ENCODE measurements around the gene FAM234A. TPM values are rescaled to one million over a fixed set of nuclear protein-coding genes. Genes with fewer than 3 reads are reported as not detected.

FAM234A gene
- polyA plus RNA-seq, 2 of the 4 experiments (the other 2 are of a cell fraction) = 25.6 to 53.3 TPM

- no peak overlapping the region for H3K4me3 ChIP-seq
- ATAC-seq (no peak), FAIRE-seq (no peak), DNase-seq (ENCODE audit: low read depth in 1 of 2, low spot score in 1 of 2) (no peak)
- ChIA-PET POLR2A (no interaction called here), CTCF (interaction anchor here (1.2 to 1.4 kb wide), 2 partner anchors 12 to 14 kb away, joined by 3 to 5 read pairs; no protein-coding TSS in a partner anchor)
- 92% methylated on average over 21 of the region's 21 CpGs for WGBS (ENCODE audit: missing lambda C conversion rate)
- no peaks in the 10 kb centered on the region for H3K9me3 ChIP-seq
- no peak overlapping the region for H3K4me2 ChIP-seq
- no peak overlapping the region for H3K27ac ChIP-seq
- no peaks in the 10 kb centered on the region for H3K4me1 ChIP-seq
- no peak for TF ChIP-seq CEBPB (IDR thresholded peaks at IDR 0.05)
- no peak for TF ChIP-seq JUN (IDR thresholded peaks at IDR 0.05)
- no peak for TF ChIP-seq ELK1 (IDR thresholded peaks at IDR 0.05; ENCODE audit: low read depth, low read length)
- no peak for TF ChIP-seq ATOH8 (CRISPR knock-in tag; IDR thresholded peaks at IDR 0.05; ENCODE audit: low read depth)
- TF ChIP-seq POLR2A (IDR thresholded peaks at IDR 0.05; ENCODE audit: low read length) = no peak
Observed at GRCh38 chr16:307691-308312, 73.2 kb downstream of the FAM234A start.

GRCh38 chr16:309476-309875 lies 74.9 kb downstream of the FAM234A start:
- Histone ChIP-seq H3K4me1 (no peaks in the 10 kb centered on the region), H3K9me3 (no peaks in the 10 kb centered on the region), H3K4me2 (no peak overlapping the region), H3K27ac (no peak overlapping the region), H3K4me3 (no peak overlapping the region)
- ATAC-seq = peak in 1 of 2 experiments; percentile 39; a peak in 2 of 6 replicates
- FAIRE-seq = no peak
- CTCF ChIA-PET = interaction anchor here (1.0 to 2.7 kb wide), 3 partner anchors 11 to 213 kb away, joined by 3 to 8 read pairs (median 4); no protein-coding TSS in a partner anchor
- DNase-seq (ENCODE audit: low read depth in 1 of 2, low spot score in 1 of 2) = no peak
- 84% methylated on average over 7 of the region's 7 CpGs for WGBS (ENCODE audit: missing lambda C conversion rate)
- TF ChIP-seq SMC3 (IDR thresholded peaks at IDR 0.05) (no peak), PBX3 (IDR thresholded peaks at IDR 0.05) (no peak), CHD2 (IDR thresholded peaks at IDR 0.05; ENCODE audit: low read length, partially characterized antibody) (no peak), JUNB (IDR thresholded peaks at IDR 0.05) (no peak), CHD4 (IDR thresholded peaks at IDR 0.05; ENCODE audit: borderline replicate concordance) (no peak), KDM5A (IDR thresholded peaks at IDR 0.05) (no peak), HOXB5 (CRISPR knock-in tag; IDR thresholded peaks at IDR 0.05) (no peak), MYC (IDR thresholded peaks at IDR 0.05; ENCODE audit: borderline replicate concordance, low read length) (no peak), POLR2A (IDR thresholded peaks at IDR 0.05; ENCODE audit: low read length) (no peak), RNF2 (IDR thresholded peaks at IDR 0.05; ENCODE audit: borderline replicate concordance, low read depth) (no peak), RAD21 (conservative IDR thresholded peaks at IDR 0.05 in 1 of 2, IDR thresholded peaks at IDR 0.05 in 1 of 2) (no peak)
- POLR2A ChIA-PET = no interaction called here

- ATAC-seq (no peak), FAIRE-seq (no peak), DNase-seq (ENCODE audit: low read depth in 1 of 2, low spot score in 1 of 2) (no peak)
- TF ChIP-seq SMC3 (IDR thresholded peaks at IDR 0.05) (no peak), FOXS1 (CRISPR knock-in tag; IDR thresholded peaks at IDR 0.05) (no peak), CBX8 (IDR thresholded peaks at IDR 0.05) (no peak), JUNB (IDR thresholded peaks at IDR 0.05) (no peak), HDAC2 (IDR thresholded peaks at IDR 0.05) (no peak), ATOH8 (CRISPR knock-in tag; IDR thresholded peaks at IDR 0.05; ENCODE audit: low read depth) (no peak), KDM5A (IDR thresholded peaks at IDR 0.05) (no peak), SREBF2 (IDR thresholded peaks at IDR 0.05) (no peak), MAX (IDR thresholded peaks at IDR 0.05) (no peak), PBX3 (IDR thresholded peaks at IDR 0.05) (no peak), NR3C1 (IDR thresholded peaks at IDR 0.05) (no peak), EHF (CRISPR knock-in tag; IDR thresholded peaks at IDR 0.05) (no peak), ESRRA (IDR thresholded peaks at IDR 0.05; ENCODE audit: borderline replicate concordance, low read length) (no peak), EHMT2 (IDR thresholded peaks at IDR 0.05; ENCODE audit: low read depth) (no peak), POLR2A (IDR thresholded peaks at IDR 0.05; ENCODE audit: low read length) (no peak), ELK1 (IDR thresholded peaks at IDR 0.05; ENCODE audit: low read depth, low read length) (no peak), BHLHE40 (IDR thresholded peaks at IDR 0.05; ENCODE audit: low read depth, low read length) (no peak), RNF2 (IDR thresholded peaks at IDR 0.05; ENCODE audit: borderline replicate concordance, low read depth) (no peak), ZNF302 (CRISPR knock-in tag; IDR thresholded peaks at IDR 0.05) (no peak), NPAS2 (CRISPR knock-in tag; IDR thresholded peaks at IDR 0.05; ENCODE audit: borderline replicate concordance) (no peak)
- WGBS (ENCODE audit: missing lambda C conversion rate) = 92% methylated on average over 15 of the region's 15 CpGs
- ChIA-PET CTCF (interaction anchor here (1.4 kb wide), 1 partner anchor 50 kb away, joined by 5 read pairs; no protein-coding TSS in a partner anchor), POLR2A (no interaction called here)
- Histone ChIP-seq H3K9me3 (no peaks in the 10 kb centered on the region), H3K4me3 (no peak overlapping the region), H3K4me1 (no peaks in the 10 kb centered on the region), H3K27ac (no peak overlapping the region), H3K4me2 (no peak overlapping the region)
Observed at GRCh38 chr16:311725-312124, 77.1 kb downstream of the FAM234A start.
